ENCODE data around the gene C1R.

GRCh38 chr12:7032990-7033389 lies 59.3 kb downstream of the C1R start:
- TF ChIP-seq POLR2A (IDR thresholded peaks at IDR 0.05; ENCODE audit: low read depth, low read length) (no peak), POLR2AphosphoS5 (IDR thresholded peaks at IDR 0.05; ENCODE audit: low read depth, low read length) (no peak)
